ENCODE results near the gene TRIM10.
"Not testable (repeated sequence)": the region's sequence is repeated elsewhere in the genome, so short reads cannot be mapped to it uniquely, and the experiment has no call there.

TRIM10 gene

GRCh38 chr6:30145818-30146217 is 15.2 kb downstream of the TRIM10 start:
- no peak overlapping the region for H3K4me3 ChIP-seq (ENCODE audit: low read depth, low read length)
- no peak for TF ChIP-seq CTCF (IDR thresholded peaks at IDR 0.05; ENCODE audit: borderline replicate concordance, insufficient read depth, low read depth, low read length)

- no peak overlapping the region for H3K4me3 ChIP-seq (ENCODE audit: low read depth, low read length)
- no peak for TF ChIP-seq CTCF (IDR thresholded peaks at IDR 0.05; ENCODE audit: borderline replicate concordance, insufficient read depth, low read depth, low read length)
Observed at GRCh38 chr6:30144811-30145210, 16.2 kb downstream of the TRIM10 start.

- no peak for TF ChIP-seq CTCF (IDR thresholded peaks at IDR 0.05; ENCODE audit: borderline replicate concordance, insufficient read depth, low read depth, low read length)
- H3K4me3 ChIP-seq (ENCODE audit: low read depth, low read length), result no peak overlapping the region
Observed at GRCh38 chr6:30143780-30144179, 17.2 kb downstream of the TRIM10 start.

- H3K4me3 ChIP-seq (ENCODE audit: low read depth, low read length), result no peak overlapping the region
- TF ChIP-seq CTCF (IDR thresholded peaks at IDR 0.05; ENCODE audit: borderline replicate concordance, insufficient read depth, low read depth, low read length), result no peak
Observed at GRCh38 chr6:30142665-30143064, 18.3 kb downstream of the TRIM10 start.

GRCh38 chr6:30140240-30140639 is 20.8 kb downstream of the TRIM10 start:
- H3K4me3 ChIP-seq (ENCODE audit: low read depth, low read length), result not testable (repeated sequence)

GRCh38 chr6:30136570-30137286 is 24.3 kb downstream of the TRIM10 start:
- TF ChIP-seq CTCF (IDR thresholded peaks at IDR 0.05; ENCODE audit: borderline replicate concordance, insufficient read depth, low read depth, low read length), result no peak
- no peak overlapping the region for H3K4me3 ChIP-seq (ENCODE audit: low read depth, low read length)

- no peak within 1 kb of the TSS for H3K4me3 ChIP-seq (ENCODE audit: low read depth, low read length)
- no peak for TF ChIP-seq CTCF (IDR thresholded peaks at IDR 0.05; ENCODE audit: borderline replicate concordance, insufficient read depth, low read depth, low read length)
Observed at GRCh38 chr6:30135757-30136156, 25.3 kb downstream of the TRIM10 start, which contains the start of gene TRIM40. TRIM40 (plus strand) TSS chr6:30136140; CDS start chr6:30137037, 897 bp downstream.
